GM12864 (cell line): ENCODE measurements around the gene PDZD2.

Experiments used
- DNase-seq: peaks from one replicate; pipeline ENCODE4 v3.0.0-alpha.2; 2011; ENCODE audit warnings: low read depth
- H3K4me3 ChIP-seq: 2 replicates; pipeline ENCODE4 v1.5.1; 2011; ENCODE audit warnings: mild to moderate bottlenecking, low read depth, low read length, control low read depth
- TF ChIP-seq, protein P1 (sequence below): IDR thresholded peaks from 2 replicates; pipeline ENCODE4 v1.5.1; 2011; ENCODE audit warnings: low read depth, mild to moderate bottlenecking, moderate library complexity, low read length, control low read depth, inconsistent platforms; ENCODE audit errors: missing control alignments

Gene PDZD2

GRCh38 chr5:32135086-32135485, 496.2 kb downstream of the PDZD2 start:
- TF ChIP-seq, protein P1, sequence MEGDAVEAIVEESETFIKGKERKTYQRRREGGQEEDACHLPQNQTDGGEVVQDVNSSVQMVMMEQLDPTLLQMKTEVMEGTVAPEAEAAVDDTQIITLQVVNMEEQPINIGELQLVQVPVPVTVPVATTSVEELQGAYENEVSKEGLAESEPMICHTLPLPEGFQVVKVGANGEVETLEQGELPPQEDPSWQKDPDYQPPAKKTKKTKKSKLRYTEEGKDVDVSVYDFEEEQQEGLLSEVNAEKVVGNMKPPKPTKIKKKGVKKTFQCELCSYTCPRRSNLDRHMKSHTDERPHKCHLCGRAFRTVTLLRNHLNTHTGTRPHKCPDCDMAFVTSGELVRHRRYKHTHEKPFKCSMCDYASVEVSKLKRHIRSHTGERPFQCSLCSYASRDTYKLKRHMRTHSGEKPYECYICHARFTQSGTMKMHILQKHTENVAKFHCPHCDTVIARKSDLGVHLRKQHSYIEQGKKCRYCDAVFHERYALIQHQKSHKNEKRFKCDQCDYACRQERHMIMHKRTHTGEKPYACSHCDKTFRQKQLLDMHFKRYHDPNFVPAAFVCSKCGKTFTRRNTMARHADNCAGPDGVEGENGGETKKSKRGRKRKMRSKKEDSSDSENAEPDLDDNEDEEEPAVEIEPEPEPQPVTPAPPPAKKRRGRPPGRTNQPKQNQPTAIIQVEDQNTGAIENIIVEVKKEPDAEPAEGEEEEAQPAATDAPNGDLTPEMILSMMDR: no peak
- DNase-seq: no peak
- H3K4me3 ChIP-seq: no peak overlapping the region

DNA sequence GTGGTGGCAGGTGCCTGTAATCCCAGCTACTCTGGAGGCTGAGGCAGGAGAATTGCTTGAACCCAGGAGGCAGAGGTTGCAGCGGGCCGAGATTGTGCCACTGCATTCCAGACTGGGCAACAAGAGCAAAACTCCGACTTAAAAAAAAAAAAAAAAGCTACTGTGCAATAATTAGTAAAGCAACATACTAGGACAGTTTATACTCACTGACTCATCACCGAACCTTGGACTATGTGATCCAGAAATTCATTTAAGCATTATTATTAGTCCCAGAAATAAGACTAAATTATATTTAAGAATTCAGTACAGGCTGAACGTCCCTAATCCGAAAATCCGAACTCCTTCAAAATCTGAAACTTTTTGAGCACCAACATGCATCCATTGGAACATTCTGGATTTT, 497.4 kb downstream of the PDZD2 start:
- TF ChIP-seq, protein P1: no peak
- DNase-seq: no peak
- H3K4me3 ChIP-seq: no peak overlapping the region

DNA sequence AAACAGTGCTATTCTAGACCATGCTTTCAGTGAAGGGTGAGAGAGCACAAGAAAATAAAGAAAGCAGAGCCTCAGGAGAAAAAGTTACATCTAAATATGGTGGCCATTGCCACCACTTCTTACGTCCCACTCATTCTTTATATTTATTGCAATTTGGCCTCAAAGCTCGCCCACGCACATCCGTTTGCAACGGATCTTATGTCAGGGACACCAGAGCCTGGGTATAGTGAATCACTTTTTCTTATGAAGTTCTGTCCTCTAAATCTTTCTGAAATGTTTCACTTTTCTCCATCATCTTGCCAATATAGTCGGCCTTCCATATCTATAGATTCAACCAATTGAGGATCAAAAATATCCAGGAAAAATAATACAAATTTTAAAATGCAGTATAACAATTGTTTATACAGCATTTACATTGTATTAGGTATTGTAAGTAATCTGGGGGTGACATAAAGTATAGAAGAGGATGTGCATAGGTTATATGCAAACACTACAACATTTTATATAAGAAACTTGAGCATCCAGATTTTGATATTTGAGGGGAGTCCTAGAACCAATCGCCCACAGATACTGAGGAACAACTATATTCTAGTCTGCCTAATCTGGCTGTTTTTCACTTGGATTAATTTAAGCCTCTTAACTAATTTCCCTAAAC, 500.0 kb downstream of the PDZD2 start:
- TF ChIP-seq, protein P1: no peak
- H3K4me3 ChIP-seq: no peak overlapping the region
- peak; percentile 31 for DNase-seq

- TF ChIP-seq, protein P1: no peak
- no peak overlapping the region for H3K4me3 ChIP-seq
- DNase-seq: no peak
Measured at GRCh38 chr5:32143617-32144377, 504.9 kb downstream of the PDZD2 start.

DNA sequence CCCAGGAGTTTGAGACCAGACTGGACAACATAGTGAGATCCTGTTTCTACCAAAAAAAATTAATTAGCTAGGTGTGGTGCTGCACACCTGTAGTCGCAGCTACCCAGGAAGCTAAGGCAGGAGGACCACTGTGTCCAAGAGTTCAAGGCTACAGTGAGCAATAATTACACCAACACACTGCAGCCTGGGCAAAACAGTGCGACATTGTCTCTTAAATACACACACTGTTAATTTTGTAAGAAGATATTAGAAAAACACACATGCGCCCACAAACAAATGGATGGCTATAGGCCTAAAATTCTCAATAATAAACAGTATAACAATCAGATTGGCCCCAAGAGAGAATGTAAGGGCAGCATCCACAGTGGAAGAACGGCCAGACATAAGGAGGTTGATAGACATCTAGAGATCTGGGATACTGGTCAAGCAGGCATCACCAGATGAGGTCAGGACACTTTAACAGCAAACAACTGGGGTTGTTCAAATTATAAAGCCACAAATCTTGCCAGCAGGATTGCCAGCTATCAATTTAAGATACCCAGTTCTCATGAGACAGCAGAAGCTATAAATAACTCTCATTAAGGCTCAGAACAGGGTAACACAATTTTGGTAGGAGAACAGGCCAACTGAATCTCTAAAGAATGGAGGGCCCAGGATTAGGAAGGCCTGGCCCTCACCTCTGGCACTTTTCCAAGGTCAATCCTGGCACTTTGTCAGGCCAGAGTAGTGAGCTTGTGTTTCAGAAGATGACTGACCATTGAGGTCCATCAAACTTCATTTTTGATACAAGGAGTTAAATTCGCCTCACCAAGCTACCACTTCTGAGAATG, 505.7 kb downstream of the PDZD2 start:
- DNase-seq: no peak
- TF ChIP-seq, protein P1: no peak
- no peak overlapping the region for H3K4me3 ChIP-seq

DNA sequence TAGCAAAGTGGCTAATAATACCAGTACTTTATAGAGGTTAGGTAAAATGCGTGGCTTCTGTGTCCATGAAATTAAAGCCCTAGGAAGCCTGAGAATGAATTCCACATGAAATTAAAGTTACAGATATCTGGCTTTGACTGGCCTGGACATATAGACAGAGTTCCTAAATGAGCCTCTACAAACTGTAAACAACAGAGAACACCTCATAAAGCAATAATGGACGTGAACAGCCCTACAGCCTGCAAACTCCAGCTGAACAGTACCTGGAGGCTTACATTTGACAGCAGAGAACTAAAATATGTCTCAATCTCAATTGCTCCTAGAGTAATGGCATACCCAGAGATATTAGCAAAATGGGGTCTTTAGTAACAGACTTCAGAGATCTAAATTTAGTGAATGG, 506.4 kb downstream of the PDZD2 start:
- no peak overlapping the region for H3K4me3 ChIP-seq
- no peak for DNase-seq

More for the DNA sequence above, 506.4 kb downstream of the PDZD2 start:
- TF ChIP-seq, protein P1: no peak
